HepG2 (cell line): ENCODE data around the gene ANXA2. TPM values are rescaled to one million over a fixed set of nuclear protein-coding genes. Genes with fewer than 3 reads are reported as not detected.

Experiments used
- CHCHD3 ChIP-seq: sonication (generic); formaldehyde crosslinking; IDR thresholded peaks from 2 replicates; pipeline ENCODE4 v1.8.0; 2022; ENCODE audit warnings: mild to moderate bottlenecking, missing genetic modification reagents, moderate library complexity
- HMG20A ChIP-seq: IDR thresholded peaks from 2 replicates; pipeline ENCODE4 v1.6.1; 2016; ENCODE audit warnings: borderline replicate concordance
- MED13 ChIP-seq: sonication (generic); formaldehyde crosslinking; IDR thresholded peaks from 2 replicates; pipeline ENCODE4 v1.5.0; 2020; ENCODE audit warnings: missing genetic modification reagents
- MIER2 ChIP-seq: IDR thresholded peaks from 2 replicates; pipeline ENCODE4 v1.6.1; 2016; ENCODE audit warnings: missing biosample characterization, missing genetic modification reagents
- NPAS2 ChIP-seq: sonication (generic); formaldehyde crosslinking; IDR thresholded peaks from 2 replicates; pipeline ENCODE4 v1.8.0; 2022; ENCODE audit warnings: mild to moderate bottlenecking, missing genetic modification reagents, borderline replicate concordance
- RNF2 ChIP-seq: fragments of 450-650 bp; conservative IDR thresholded peaks from 2 replicates; pipeline ENCODE4 v1.6.1; 2016; ENCODE audit warnings: low read depth
- SP1 ChIP-seq, 2 experiments: fragments of 450-650 bp in 1 of 2; sonication (generic) in 1 of 2; formaldehyde crosslinking in 1 of 2; IDR thresholded peaks; 2 replicates each; pipeline versions ENCODE4 v1.4.0 to v1.6.1; 2016 to 2020; ENCODE audit warnings: missing genetic modification reagents in 1 of 2
- SPEN ChIP-seq: sonication (generic); formaldehyde crosslinking; IDR thresholded peaks from 2 replicates; pipeline ENCODE4 v1.5.1; 2020; ENCODE audit warnings: low read depth, mild to moderate bottlenecking, missing genetic modification reagents
- SYNCRIP ChIP-seq: fragments of 200-400 bp; formaldehyde crosslinking; IDR thresholded peaks from 2 replicates; pipeline ENCODE4 v1.6.1; 2018; ENCODE audit warnings: mild to moderate bottlenecking, low read depth, low read length; ENCODE audit not compliant: insufficient read depth
- TAF15 ChIP-seq: fragments of 200-400 bp; formaldehyde crosslinking; IDR thresholded peaks from one replicate; pipeline ENCODE4 v1.6.1; 2018; ENCODE audit warnings: mild to moderate bottlenecking, low read depth, low read length; ENCODE audit not compliant: poor library complexity, severe bottlenecking
- TERF1 ChIP-seq: sonication (generic); formaldehyde crosslinking; IDR thresholded peaks from 2 replicates; pipeline ENCODE4 v1.8.0; 2022; ENCODE audit warnings: mild to moderate bottlenecking, missing genetic modification reagents, moderate library complexity
- ZNF160 ChIP-seq: sonication (generic); formaldehyde crosslinking; IDR thresholded peaks from 2 replicates; pipeline ENCODE4 v1.8.0; 2022; ENCODE audit warnings: mild to moderate bottlenecking, inconsistent platforms, missing genetic modification reagents
- ZNF276 ChIP-seq: sonication (generic); formaldehyde crosslinking; IDR thresholded peaks from 2 replicates; pipeline ENCODE4 v1.4.0; 2020; ENCODE audit warnings: mild to moderate bottlenecking, low read depth, missing genetic modification reagents
- ZNF646 ChIP-seq: sonication (generic); formaldehyde crosslinking; IDR thresholded peaks from 2 replicates; pipeline ENCODE4 v1.9.0; 2021; ENCODE audit warnings: mild to moderate bottlenecking, missing genetic modification reagents
- ZNF761 ChIP-seq: sonication (generic); formaldehyde crosslinking; conservative IDR thresholded peaks from 2 replicates; pipeline ENCODE4 v1.4.0; 2020; ENCODE audit warnings: mild to moderate bottlenecking, missing genetic modification reagents
- ZXDC ChIP-seq: sonication (generic); formaldehyde crosslinking; IDR thresholded peaks from 2 replicates; pipeline ENCODE4 v1.5.0; 2020; ENCODE audit warnings: mild to moderate bottlenecking, missing genetic modification reagents
- polyA plus RNA-seq, 8 experiments: library from polyadenylated mRNA; depleted of rRNA in 3 of 8; stranded (reverse) in 7 of 8; unstranded in 1 of 8; fragments of >200 nt; fragmentation: Illumina TruSeq in 4 of 8; extraction: Trizol in 4 of 8; gene quantifications; 2 replicates each; pipeline versions ENCODE4 v1.2.1 to v1.2.3, GENCODE V29; 2011 to 2016; ENCODE audit warnings: low read depth in 4 of 8, missing spikeins in 1 of 8, mixed read lengths in 1 of 8; ENCODE audit not compliant: insufficient read depth in 1 of 8
- total RNA-seq, 5 experiments: library from RNA; depleted of rRNA; stranded (reverse); fragments of >200 nt; fragmentation: Illumina TruSeq; extraction: Trizol; gene quantifications; 2 replicates each; pipeline ENCODE4 v1.2.3, GENCODE V29; 2016; ENCODE audit warnings: low read depth in 1 of 5

ANXA2 gene
- total and polyA plus RNA-seq, 2 of the 13 experiments (the other 11 are each of a cell fraction or from before 2014, with no cell fraction given): 196 to 613 TPM

- TF ChIP-seq SP1 (IDR thresholded peaks at IDR 0.05) (no peak), SP1 (CRISPR knock-in tag; IDR thresholded peaks at IDR 0.05) (no peak), CHCHD3 (CRISPR knock-in tag) (no peak), HMG20A (CRISPR knock-in tag) (peak; percentile 87), TAF15 (no peak), RNF2 (no peak), MIER2 (CRISPR knock-in tag) (0 out of 2 replicates have a peak, but pooled peaks have one; percentile 43), ZNF276 (no peak), ZXDC (CRISPR knock-in tag) (no peak), ZNF160 (no peak), SYNCRIP (no peak), SPEN (CRISPR knock-in tag) (no peak; the same call in 1 of the 2 replicates), MED13 (CRISPR knock-in tag) (0 out of 2 replicates have a peak, but pooled peaks have one; percentile 68), NPAS2 (no peak), TERF1 (CRISPR knock-in tag) (no peak), ZNF761 (CRISPR knock-in tag) (no peak), ZNF646 (CRISPR knock-in tag) (no peak)
Measured at GRCh38 chr15:60392986-60393790, 4.6 kb downstream of the ANXA2 start (continued).
